GM18873 (cell line): Measurements from ENCODE around the gene BTBD19.
A peak's percentile ranks its signal among the peaks of the same experiment; 100 is the strongest.
"Not testable (repeated sequence)": the region's sequence is repeated elsewhere in the genome, so short reads cannot be mapped to it uniquely, and the experiment has no call there.

Experiments used
- ATAC-seq: cut with Tn5 transposase; IDR thresholded peaks from one replicate; pipeline ENCODE4 v1.9.1; 2021; ENCODE audit warnings: mild to moderate bottlenecking, moderate library complexity, moderate number of reproducible peaks; ENCODE audit not compliant: unreplicated experiment, low FRiP score

Gene BTBD19

GRCh38 chr1:44786841-44787426, 21.4 kb upstream of the BTBD19 start:
- no peak for ATAC-seq

- ATAC-seq = no peak
These were observed 20.8 kb upstream of the BTBD19 start for GRCh38 chr1:44787506-44787905.

GRCh38 chr1:44788120-44788860, 20.0 kb upstream of the BTBD19 start, which contains the start of gene BEST4:
Gene BEST4, minus strand, starts transcription at chr1:44788170. Its CDS starts 465 bp downstream, at chr1:44787705.
- no peak for ATAC-seq

- no peak for ATAC-seq
These were observed 17.1 kb upstream of the BTBD19 start for GRCh38 chr1:44790968-44791801.

- no peak for ATAC-seq
These were observed 15.4 kb upstream of the BTBD19 start for GRCh38 chr1:44792736-44793502.

GRCh38 chr1:44797886-44798285, 10.4 kb upstream of the BTBD19 start:
- not testable (repeated sequence) for ATAC-seq

GRCh38 chr1:44798481-44799365, 9.6 kb upstream of the BTBD19 start:
- no peak for ATAC-seq

GRCh38 chr1:44799770-44800584, 8.3 kb upstream of the BTBD19 start, which contains the start of gene PLK3:
Gene PLK3, plus strand, starts transcription at chr1:44800377. Its CDS starts 87 bp downstream, at chr1:44800464.
- peak; percentile 67 for ATAC-seq

GRCh38 chr1:44801491-44802305, 6.6 kb upstream of the BTBD19 start:
- ATAC-seq = no peak

- no peak for ATAC-seq
These were observed 5.8 kb upstream of the BTBD19 start for GRCh38 chr1:44802306-44803061.

- ATAC-seq = no peak
These were observed 5.3 kb upstream of the BTBD19 start for GRCh38 chr1:44803062-44803311.

- ATAC-seq = no peak
These were observed 4.8 kb upstream of the BTBD19 start for GRCh38 chr1:44803312-44804095.

GRCh38 chr1:44805311-44806024, 2.9 kb upstream of the BTBD19 start:
- ATAC-seq = no peak

GRCh38 chr1:44806025-44806703, 2.2 kb upstream of the BTBD19 start:
- no peak for ATAC-seq

GRCh38 chr1:44806704-44807363, 1.5 kb upstream of the BTBD19 start, which contains the start of gene DYNLT4:
Gene DYNLT4, minus strand, starts transcription at chr1:44807351. Its CDS starts 683 bp downstream, at chr1:44806668.
- ATAC-seq = no peak
